HG03571 (cell line): ENCODE results near the gene MTFR1L.
A peak's percentile ranks its signal among the peaks of the same experiment; 100 is the strongest.

Source experiments
- ATAC-seq: cut with Tn5 transposase; IDR thresholded peaks from one replicate; pipeline ENCODE4 v1.9.1; 2021; ENCODE audit not compliant: unreplicated experiment

MTFR1L gene

DNA sequence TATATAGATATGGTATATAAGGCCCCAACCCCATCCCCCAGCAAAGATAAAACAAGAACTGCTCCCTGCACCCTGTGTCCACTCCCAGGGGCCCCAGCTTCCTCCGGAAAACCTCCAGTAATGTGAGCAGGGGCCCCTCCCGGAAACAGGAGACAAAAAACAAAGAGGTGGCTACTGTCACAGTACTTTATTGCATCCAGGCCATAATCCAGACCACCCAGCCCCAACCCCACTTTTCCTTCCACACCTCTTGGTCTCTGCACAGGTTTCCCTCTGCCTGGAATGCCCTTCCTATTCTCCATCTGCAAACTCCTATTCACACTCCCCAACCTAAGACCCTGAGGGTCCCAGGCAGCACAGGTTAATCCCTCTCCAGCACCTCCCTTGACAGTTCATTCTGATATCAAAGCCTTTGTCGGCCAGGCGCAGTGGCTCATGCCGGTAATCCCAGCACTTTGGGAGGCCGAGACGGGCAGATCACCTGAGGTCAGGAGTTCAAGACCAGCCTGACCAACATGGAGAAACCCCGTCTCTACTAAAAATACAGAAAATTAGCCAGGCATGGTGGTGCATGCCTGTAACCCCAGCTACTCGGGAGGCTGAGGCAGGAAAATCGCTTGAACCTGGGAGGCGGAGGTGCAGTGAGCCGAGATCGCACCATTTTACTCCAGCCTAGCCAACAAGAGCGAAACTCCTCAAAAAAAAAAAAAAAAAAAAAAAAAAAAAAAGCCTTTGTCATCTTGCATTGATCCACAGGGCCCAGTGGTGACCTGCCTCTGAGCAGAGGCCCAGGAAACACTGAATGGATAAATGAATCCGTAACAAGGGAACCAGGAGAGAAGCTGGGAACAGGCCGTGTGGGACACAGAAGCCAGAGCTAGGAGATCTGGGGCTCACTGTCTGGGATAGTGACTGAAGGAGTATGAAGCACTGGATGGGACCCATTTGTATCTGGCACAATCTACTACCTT, 41.8 kb downstream of the MTFR1L start:
- no peak for ATAC-seq

DNA sequence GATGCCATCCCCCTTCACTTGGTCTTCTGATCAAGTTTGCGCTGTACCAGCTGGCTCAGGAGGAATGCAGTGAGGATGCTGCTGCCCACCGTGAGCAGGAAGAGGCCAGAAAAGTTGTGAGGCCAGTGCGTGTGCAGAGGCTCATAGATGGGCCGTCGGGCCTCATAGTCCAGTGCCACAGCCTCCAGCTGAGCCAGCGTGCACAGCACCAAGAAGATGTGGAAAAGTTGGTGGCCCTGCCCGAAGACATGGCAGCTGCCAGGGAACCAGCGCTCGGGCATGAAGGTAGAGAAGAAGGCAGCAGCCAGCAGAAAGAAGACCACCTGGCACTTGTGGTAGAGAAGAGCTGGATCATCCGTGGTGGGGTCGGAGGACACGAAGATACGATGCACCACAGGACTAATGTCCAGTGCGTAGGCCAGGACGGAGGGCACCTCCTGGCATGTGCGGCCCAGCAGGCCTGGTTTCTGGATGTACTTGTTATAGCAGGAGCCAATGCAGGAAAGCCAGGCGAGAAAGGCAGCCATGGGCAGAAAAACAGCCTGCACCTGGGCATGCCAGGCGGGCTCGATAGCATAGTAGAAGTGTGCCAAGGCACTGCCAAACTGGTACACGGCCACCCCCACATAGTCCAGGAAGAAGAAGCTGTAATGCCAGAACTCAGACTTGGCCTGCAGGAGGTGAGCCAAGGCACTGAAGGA, 43.2 kb downstream of the MTFR1L start:
- no peak for ATAC-seq

DNA sequence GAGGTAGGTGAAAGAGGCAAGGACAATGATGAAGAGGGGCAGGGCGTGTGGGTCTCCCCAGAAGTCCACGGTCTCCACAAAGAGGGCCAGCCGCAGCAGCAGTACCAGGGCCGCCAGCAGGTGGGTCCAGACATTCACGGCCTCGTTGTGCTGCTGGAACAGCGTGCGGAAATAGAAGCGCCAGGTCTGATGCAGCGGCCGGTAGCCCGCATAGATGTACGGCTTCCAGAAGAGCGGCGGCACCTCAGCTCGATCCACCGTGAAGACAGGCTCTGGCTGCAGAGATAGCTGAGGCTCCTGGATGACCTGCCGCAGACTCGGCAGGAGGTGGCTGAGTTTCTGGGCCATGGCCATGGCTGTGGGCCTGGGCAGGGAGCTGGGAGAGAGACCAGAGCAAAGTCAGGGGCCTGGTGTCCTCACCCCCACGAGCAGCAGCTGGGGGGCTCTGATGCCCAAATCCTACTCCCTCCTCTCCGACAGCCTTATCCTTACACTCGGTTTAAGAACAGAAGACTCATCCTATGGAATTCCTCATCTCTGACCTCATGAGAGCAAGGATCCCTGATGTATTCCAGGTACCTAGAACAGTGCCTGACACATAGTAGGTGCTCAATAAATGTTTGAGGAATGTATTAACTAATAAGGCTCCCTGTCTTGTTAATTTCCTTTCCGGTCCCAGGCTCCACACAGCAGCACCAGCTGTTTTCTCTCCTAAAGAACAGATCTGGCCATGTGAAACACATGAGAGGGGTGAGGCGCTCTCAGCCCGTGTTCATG, 43.9 kb downstream of the MTFR1L start:
- no peak for ATAC-seq

DNA sequence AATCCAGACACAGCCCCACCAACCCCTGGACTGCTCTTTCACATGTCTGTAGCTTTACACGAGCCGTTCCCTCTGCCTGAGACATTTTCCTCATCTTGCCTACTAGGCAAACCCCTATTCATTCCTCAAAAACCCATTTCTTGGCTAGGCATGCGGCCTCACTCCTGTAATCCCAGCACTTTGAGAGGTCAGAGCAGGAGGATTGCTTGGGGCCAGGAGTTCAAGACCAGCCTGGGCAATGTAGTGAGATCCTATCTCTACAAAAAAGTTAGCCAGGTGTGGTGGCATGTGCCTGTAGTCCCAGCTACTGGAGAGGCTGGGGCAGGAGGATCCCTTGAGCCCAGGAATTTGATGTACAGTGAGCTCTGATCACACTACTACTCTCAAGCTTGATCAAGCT, 44.7 kb downstream of the MTFR1L start:
- no peak for ATAC-seq

- no peak for ATAC-seq
Measured at GRCh38 chr1:25866288-25866687, 46.5 kb downstream of the MTFR1L start.

GRCh38 chr1:25867210-25867991, 47.6 kb downstream of the MTFR1L start:
- ATAC-seq = no peak

DNA sequence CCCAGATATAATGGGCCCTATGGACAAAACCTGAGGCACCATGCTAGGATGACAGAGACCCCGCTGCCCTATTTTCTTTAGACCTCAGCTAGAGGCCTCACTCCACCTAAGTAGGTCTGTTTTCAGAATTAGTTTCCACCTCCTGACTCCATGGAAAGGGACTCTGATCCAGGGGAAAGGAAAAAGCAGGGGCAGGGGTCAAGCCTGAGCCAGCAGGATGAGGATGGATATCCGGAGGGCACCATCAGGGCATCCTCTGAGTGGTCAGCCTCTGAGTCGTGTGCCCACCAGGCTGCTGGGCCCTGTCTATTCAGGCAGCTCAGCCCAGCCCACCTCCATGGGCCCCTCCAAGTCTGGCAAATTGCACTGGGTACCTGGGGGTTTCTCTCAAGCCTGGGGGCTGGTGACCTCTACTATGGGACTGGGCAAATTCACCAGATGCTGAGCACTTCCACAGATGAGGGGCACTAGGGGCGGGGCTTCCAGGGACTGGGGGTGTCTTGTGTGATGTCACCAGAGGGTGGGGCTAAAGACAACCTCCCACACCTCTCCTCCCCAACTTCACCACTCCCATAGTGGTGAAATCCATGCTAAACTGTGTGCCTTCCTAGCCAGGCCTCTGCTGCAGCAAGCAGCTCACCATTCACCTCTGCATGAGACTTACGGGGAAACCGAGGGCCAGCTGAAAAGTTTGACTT, 50.3 kb downstream of the MTFR1L start:
- ATAC-seq = no peak

- no peak for ATAC-seq
Measured at GRCh38 chr1:25870614-25871013, 50.9 kb downstream of the MTFR1L start.

DNA sequence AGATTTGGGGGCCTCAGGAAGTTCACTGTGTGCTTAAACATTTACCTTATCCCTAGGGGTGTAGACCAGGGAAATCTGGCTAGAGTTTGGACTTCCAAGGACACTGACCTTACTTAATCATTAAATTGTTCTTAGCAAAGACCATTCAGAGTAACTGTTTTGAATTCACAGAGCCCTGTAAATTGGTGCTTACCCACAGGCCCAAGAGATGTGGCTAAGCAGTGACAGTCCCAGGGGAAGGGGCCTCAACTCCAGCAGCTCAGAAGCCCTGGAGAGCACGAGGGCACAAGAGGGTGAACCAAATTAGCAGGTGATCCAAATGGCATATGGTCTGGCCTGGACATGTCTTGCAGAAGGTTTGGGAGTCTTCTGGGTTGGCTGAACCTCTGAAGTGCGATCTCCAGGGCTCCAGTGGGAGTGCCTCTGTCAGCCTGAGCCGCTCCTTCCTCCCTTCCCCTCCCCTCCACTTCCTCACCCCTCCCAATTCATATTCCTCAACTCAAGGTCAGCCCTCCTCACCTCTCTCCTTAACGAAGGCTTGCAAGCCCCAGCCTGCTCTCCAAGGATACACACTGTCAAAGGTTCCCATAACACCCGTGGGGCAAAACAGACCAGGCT, 51.4 kb downstream of the MTFR1L start:
- no peak for ATAC-seq

DNA sequence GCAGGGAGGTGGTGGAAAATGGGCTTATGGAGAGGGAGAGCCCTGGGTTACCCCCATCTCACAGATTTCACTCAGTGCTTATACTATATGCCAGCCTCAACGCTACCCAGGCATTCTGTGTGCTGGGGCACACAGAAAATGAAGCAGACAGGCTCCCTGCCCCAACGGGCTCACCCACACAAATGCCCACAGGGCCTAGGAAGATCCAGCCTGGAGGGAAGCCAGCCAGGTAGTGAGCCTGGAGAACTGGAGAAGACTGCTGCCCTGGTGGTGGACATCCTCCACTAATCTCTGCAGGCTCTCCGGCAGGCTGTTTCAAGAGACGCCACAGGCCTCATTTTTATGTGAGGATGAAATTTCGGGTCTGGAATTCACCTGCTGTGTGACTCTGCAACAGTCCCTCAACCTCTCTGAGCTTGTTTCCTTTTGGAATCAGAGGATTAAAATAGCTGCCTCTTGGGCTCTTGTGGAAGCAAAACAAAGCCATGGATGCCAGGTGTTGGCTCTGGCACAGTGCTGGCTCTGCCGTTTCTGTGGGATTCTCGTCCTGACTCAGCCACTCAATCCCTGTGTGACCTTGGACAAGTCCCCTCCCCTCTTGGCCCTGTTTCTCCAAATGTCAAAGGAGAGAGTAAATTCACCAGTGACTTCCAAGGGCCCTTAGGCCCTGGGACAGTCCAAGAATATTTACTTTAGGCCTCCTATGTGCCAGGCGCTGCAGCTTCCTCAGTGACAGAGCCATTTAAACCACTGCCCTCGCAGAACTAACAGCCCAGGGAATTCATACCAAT, 52.1 kb downstream of the MTFR1L start:
- no peak for ATAC-seq

DNA sequence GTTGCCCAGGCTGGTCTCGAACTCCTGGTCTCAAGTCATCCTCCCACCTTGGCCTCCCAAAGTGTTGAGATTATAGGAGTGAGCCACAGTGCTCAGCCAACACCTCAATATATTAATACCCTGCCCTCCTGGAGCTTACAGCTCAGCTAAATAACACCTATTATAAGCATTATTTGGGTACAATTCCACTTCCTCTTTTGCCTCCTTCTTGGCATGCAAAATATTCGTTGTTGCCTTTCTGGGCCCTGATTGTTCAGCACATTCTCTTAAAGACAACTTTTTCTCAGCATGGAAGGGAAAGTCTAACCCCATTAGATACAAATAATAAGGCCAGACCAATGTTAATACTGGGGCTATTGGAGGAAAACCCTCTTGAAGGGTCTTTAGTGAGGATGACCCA, 53.0 kb downstream of the MTFR1L start:
- ATAC-seq = no peak

- no peak for ATAC-seq
Measured at GRCh38 chr1:25873120-25873519, 53.4 kb downstream of the MTFR1L start.

DNA sequence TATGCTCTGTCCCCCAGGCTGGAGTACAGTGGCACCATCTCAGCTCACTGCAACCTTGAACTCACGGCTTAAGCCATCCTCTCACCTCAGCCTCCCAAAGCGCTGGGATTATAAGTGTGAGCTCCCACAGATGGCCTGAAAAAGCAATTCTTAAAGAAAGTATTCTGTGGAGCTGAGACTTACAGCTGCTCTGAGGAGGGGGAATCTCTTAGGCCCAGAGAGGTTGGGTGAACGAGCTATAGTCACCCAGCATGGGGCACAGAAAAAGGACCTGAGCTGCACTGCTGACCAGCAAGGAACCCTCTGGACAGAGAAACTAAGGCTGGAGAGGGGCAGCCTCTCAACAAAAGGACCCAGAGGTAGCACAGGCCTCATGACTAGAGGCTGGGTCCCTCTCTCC, 54.5 kb downstream of the MTFR1L start:
- no peak for ATAC-seq

DNA sequence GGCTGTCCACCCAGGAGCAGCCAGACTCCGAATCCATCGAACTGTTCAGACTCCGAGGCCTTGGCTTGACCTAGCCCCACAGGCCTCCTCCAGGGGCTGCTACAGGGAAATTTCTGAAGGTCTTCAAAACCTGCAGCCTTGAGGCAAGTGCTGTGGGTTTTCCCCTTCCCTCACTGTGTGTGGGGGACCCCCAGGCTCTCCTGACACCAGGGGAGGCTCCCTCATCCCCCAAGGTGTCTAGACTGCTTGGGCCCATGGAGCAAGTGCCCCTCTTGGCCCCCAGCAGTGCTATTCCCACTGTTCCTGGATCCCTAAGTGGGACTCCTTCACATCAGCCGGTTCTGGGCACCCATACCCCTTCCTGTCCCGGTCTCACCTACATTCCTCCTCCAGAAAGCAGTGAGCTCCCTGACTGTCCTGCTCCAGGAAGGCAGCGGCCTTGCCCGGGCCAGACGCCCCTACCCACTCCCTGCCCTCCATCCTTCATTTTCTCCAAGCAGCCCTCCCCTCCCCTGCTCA, 54.9 kb downstream of the MTFR1L start:
- ATAC-seq = no peak

DNA sequence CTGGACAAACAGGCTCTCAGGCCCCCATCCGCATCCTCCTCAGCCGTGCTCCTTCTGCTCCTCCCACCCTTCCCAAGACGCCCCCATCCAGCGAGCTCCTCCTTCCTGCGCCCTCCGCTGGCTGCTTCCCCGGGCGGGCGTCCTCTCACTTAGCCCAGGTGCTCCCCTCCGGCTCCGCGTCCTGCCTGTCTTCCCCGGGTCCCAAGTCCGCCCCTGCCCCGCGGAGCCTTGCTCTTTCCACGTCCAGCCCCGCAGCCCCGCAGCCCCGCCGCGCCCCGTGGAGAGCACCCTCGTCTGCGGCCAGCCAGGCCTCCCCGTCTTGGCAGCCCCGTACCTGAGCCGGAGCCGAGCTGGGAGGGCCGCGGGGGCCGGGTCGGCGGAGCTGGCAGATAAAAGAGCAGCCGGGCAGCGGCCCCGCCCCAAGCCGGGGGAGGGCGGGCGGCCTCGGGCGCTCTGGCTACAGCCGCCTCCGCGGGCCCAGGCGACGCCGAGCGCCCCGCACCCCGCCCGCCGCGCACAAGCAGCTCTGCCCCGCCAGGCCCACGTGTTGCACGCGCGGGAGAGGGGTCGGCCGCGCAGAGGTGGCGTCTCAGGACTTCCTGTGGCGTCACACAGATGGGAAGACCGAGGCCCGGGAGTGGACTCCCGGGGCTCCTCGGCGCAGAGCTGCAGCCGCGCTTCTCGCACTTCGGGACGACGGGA, 55.6 kb downstream of the MTFR1L start, which contains the start of gene PAQR7:
Gene PAQR7, minus strand, starts transcription at position 555 of the 702 bp plus-strand sequence. CDS start 11,869 bp downstream, outside the sequence.
- ATAC-seq = peak; percentile 44

GRCh38 chr1:25875856-25876692, 56.3 kb downstream of the MTFR1L start:
- peak; percentile 38 for ATAC-seq

DNA sequence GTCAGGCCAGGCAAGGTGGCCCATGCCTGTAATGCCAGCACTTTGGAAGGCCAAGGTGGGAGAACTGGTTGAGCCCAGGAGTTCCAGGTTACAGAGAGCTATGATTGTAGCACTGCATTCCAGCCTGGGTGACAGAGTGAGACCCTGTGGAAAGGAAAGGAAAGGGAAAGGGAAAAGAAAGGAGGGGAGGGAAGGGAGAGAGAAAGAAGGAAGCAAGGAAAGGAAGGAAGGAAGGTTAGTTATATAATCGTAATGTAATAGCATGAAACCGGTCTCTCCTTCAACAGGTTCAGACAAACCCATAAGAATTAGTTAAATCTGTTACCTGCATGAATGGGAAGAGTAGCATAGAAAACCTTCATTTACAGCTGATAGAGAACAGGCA, 56.9 kb downstream of the MTFR1L start:
- ATAC-seq = no peak
